ENCODE results near the gene HOXB2. TPM values are rescaled to one million over a fixed set of nuclear protein-coding genes. Genes with fewer than 3 reads are reported as not detected.

Gene HOXB2
- polyA plus RNA-seq, 2 of the 4 experiments (the other 2 are of a cell fraction) = 0.65 to 2.6 TPM

- FAIRE-seq (no peak), ATAC-seq (no peak), DNase-seq (ENCODE audit: low read depth in 1 of 2, low spot score in 1 of 2) (no peak)
- Histone ChIP-seq H3K4me2 (no peak overlapping the region), H3K4me1 (peaks cover 20% of the 10 kb centered on the region), H3K4me3 (no peak overlapping the region), H3K27ac (no peak overlapping the region), H3K9me3 (no peaks in the 10 kb centered on the region)
- POLR2A ChIA-PET = no interaction called here
- 85% methylated on average over 7 of the region's 7 CpGs for WGBS (ENCODE audit: missing lambda C conversion rate)
- no peak for TF ChIP-seq HMGXB4 (CRISPR knock-in tag; IDR thresholded peaks at IDR 0.05; ENCODE audit: borderline replicate concordance)
- CTCF ChIA-PET = interaction anchor here (0.6 to 1.8 kb wide), 10 partner anchors 27 to 367 kb away, joined by 3 to 8 read pairs (median 4); partner anchors contain the start of gene HOXB8
These were observed 37.8 kb upstream of the HOXB2 start for GRCh38 chr17:48582750-48583069.

DNA sequence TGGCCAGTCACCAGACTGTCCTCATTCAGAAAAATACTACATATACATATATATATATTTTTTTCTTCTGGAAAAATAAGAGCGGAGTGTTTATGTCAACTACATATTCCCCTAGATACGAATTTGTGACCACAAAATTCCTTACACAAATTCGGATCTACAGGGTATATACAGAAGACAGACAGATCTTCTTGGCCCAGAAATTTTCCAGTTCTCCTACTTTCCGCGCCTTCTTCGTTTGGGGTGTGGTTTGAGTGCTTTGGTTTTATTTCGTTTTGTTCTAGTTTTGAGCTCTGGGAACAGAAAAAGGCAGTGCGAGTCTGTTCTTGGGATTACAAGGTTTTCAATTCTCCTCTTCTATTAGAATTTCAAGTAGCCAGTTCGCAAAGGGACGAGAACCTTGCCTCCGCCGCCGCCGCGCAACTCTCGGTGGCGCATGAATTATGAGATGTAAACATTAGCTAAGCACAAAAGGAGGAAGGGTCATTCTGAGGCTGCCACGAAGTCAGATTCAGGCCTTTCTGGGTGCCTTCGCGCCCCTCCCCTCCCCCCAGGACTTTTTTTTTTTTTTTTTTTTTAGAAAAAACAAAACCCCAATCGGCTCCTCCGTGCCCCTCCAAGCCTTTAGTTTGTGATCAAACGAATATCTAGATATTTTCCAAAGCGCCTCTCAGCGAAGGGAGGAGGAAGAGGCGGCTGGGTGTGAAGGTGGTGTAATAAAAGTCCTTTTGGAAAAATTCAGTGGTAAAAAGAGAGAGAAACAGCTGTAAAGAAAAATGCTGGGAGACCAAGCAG, 35.0 kb upstream of the HOXB2 start:
- CTCF ChIA-PET = no interaction called here
- ATAC-seq (no peak), FAIRE-seq (no peak), DNase-seq (ENCODE audit: low read depth in 1 of 2, low spot score in 1 of 2) (no peak)
- TF ChIP-seq POLR2A (IDR thresholded peaks at IDR 0.05; ENCODE audit: low read length) (no peak), RAD21 (conservative IDR thresholded peaks at IDR 0.05 in 1 of 2, IDR thresholded peaks at IDR 0.05 in 1 of 2) (no peak), PBX3 (IDR thresholded peaks at IDR 0.05) (no peak), HOXB5 (CRISPR knock-in tag; IDR thresholded peaks at IDR 0.05) (no peak), NFE2L2 (conservative IDR thresholded peaks at IDR 0.05; ENCODE audit: low read length) (no peak), FOSB (CRISPR knock-in tag; IDR thresholded peaks at IDR 0.05) (no peak), HOXB13 (CRISPR knock-in tag; IDR thresholded peaks at IDR 0.05; ENCODE audit: low read depth) (no peak), PHF8 (IDR thresholded peaks at IDR 0.05; ENCODE audit: borderline replicate concordance, low read depth) (no peak), ZC3H11A (IDR thresholded peaks at IDR 0.05) (no peak)
- TF ChIP-seq, protein P1, sequence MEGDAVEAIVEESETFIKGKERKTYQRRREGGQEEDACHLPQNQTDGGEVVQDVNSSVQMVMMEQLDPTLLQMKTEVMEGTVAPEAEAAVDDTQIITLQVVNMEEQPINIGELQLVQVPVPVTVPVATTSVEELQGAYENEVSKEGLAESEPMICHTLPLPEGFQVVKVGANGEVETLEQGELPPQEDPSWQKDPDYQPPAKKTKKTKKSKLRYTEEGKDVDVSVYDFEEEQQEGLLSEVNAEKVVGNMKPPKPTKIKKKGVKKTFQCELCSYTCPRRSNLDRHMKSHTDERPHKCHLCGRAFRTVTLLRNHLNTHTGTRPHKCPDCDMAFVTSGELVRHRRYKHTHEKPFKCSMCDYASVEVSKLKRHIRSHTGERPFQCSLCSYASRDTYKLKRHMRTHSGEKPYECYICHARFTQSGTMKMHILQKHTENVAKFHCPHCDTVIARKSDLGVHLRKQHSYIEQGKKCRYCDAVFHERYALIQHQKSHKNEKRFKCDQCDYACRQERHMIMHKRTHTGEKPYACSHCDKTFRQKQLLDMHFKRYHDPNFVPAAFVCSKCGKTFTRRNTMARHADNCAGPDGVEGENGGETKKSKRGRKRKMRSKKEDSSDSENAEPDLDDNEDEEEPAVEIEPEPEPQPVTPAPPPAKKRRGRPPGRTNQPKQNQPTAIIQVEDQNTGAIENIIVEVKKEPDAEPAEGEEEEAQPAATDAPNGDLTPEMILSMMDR (IDR thresholded peaks at IDR 0.05) = no peak
- TF ChIP-seq, protein P2, sequence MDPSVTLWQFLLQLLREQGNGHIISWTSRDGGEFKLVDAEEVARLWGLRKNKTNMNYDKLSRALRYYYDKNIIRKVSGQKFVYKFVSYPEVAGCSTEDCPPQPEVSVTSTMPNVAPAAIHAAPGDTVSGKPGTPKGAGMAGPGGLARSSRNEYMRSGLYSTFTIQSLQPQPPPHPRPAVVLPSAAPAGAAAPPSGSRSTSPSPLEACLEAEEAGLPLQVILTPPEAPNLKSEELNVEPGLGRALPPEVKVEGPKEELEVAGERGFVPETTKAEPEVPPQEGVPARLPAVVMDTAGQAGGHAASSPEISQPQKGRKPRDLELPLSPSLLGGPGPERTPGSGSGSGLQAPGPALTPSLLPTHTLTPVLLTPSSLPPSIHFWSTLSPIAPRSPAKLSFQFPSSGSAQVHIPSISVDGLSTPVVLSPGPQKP (IDR thresholded peaks at IDR 0.05; ENCODE audit: low read depth, low read length) = no peak
- H3K4me1 ChIP-seq = peaks cover 19% of the 10 kb centered on the region
- H3K27ac ChIP-seq = no peak overlapping the region
- H3K9me3 ChIP-seq = no peaks in the 10 kb centered on the region
- POLR2A ChIA-PET = no interaction called here
- 85% methylated on average over 26 of the region's 26 CpGs for WGBS (ENCODE audit: missing lambda C conversion rate)
- no peak overlapping the region for H3K4me2 ChIP-seq
- no peak overlapping the region for H3K4me3 ChIP-seq

GRCh38 chr17:48579471-48579759, 34.5 kb upstream of the HOXB2 start:
- no peak for ATAC-seq
- 81% methylated on average over 7 of the region's 7 CpGs for WGBS (ENCODE audit: missing lambda C conversion rate)
- DNase-seq (ENCODE audit: low read depth in 1 of 2, low spot score in 1 of 2) = no peak
- Histone ChIP-seq H3K4me3 (no peak overlapping the region), H3K9me3 (no peaks in the 10 kb centered on the region), H3K4me1 (peaks cover 19% of the 10 kb centered on the region), H3K27ac (no peak overlapping the region), H3K4me2 (no peak overlapping the region)
- CTCF ChIA-PET = no interaction called here
- no peak for TF ChIP-seq E2F6 (IDR thresholded peaks at IDR 0.05; ENCODE audit: borderline replicate concordance, low read depth)
- TF ChIP-seq REST (IDR thresholded peaks at IDR 0.05) = no peak
- TF ChIP-seq BHLHE40 (IDR thresholded peaks at IDR 0.05; ENCODE audit: low read depth, low read length) = no peak
- TF ChIP-seq PHF8 (IDR thresholded peaks at IDR 0.05; ENCODE audit: borderline replicate concordance, low read depth) = no peak
- TF ChIP-seq KDM5A (IDR thresholded peaks at IDR 0.05) = no peak
- no peak for TF ChIP-seq ZFP36 (IDR thresholded peaks at IDR 0.05; ENCODE audit: borderline replicate concordance, partially characterized antibody)
- no peak for TF ChIP-seq HMGXB4 (CRISPR knock-in tag; IDR thresholded peaks at IDR 0.05; ENCODE audit: borderline replicate concordance)
- no peak for FAIRE-seq
- POLR2A ChIA-PET = no interaction called here

Measured in A549 (cell line).